H9 (cell line): ENCODE measurements around the gene TRNAU1AP. TPM values are rescaled to one million over a fixed set of nuclear protein-coding genes. Genes with fewer than 3 reads are reported as not detected.

Source experiments
- DNase-seq: peaks from one replicate; pipeline ENCODE4 v3.0.0-alpha.2; 2017
- H2AFZ ChIP-seq: one replicate; pipeline ENCODE4 v1.6.1; 2013; ENCODE audit warnings: mild to moderate bottlenecking, low read length, control low read depth, moderate library complexity
- H2AK5ac ChIP-seq: 2 replicates; pipeline ENCODE4 v1.6.1; 2013; ENCODE audit warnings: low read length, control low read depth, mixed read lengths; ENCODE audit not compliant: insufficient read length
- H2BK120ac ChIP-seq: one replicate; pipeline ENCODE4 v1.6.1; 2013; ENCODE audit warnings: low read depth, mild to moderate bottlenecking, low read length, control low read depth, inconsistent platforms; ENCODE audit not compliant: poor library complexity, severe bottlenecking
- H2BK12ac ChIP-seq: 2 replicates; pipeline ENCODE4 v1.6.1; 2013; ENCODE audit warnings: low read length, control low read depth, mixed read lengths, low read depth; ENCODE audit not compliant: insufficient read length
- H2BK15ac ChIP-seq: 2 replicates; pipeline ENCODE4 v1.6.1; 2013; ENCODE audit warnings: low read depth, low read length, control low read depth
- H2BK20ac ChIP-seq: one replicate; pipeline ENCODE4 v1.6.1; 2013; ENCODE audit warnings: low read depth, mild to moderate bottlenecking, low read length, control low read depth, inconsistent platforms; ENCODE audit not compliant: poor library complexity, severe bottlenecking
- H2BK5ac ChIP-seq: 2 replicates; pipeline ENCODE4 v1.6.1; 2013; ENCODE audit warnings: low read length, control low read depth, mixed read lengths; ENCODE audit not compliant: insufficient read length
- H3K14ac ChIP-seq: 2 replicates; pipeline ENCODE4 v1.6.1; 2013; ENCODE audit warnings: low read length, control low read depth; ENCODE audit not compliant: insufficient read depth
- H3K18ac ChIP-seq: 2 replicates; pipeline ENCODE4 v1.6.1; 2013; ENCODE audit warnings: low read depth, mild to moderate bottlenecking, mixed read lengths, low read length, control low read depth; ENCODE audit not compliant: insufficient read length
- H3K23ac ChIP-seq: 2 replicates; pipeline ENCODE4 v1.6.1; 2013; ENCODE audit warnings: low read length, control low read depth, mixed read lengths, low read depth; ENCODE audit not compliant: insufficient read length
- H3K23me2 ChIP-seq: 2 replicates; pipeline ENCODE4 v1.6.1; 2013; ENCODE audit warnings: low read depth, mild to moderate bottlenecking, mixed read lengths, low read length, control low read depth; ENCODE audit not compliant: insufficient read length, poor library complexity, severe bottlenecking
- H3K27ac ChIP-seq: 2 replicates; pipeline ENCODE4 v1.5.1; 2013; ENCODE audit warnings: low read length, control low read depth, mixed read lengths, low read depth; ENCODE audit not compliant: insufficient read length
- H3K27me3 ChIP-seq: 2 replicates; pipeline ENCODE4 v1.6.1; 2013; ENCODE audit warnings: low read length, control low read depth, inconsistent platforms; ENCODE audit not compliant: insufficient read depth
- H3K4ac ChIP-seq: 2 replicates; pipeline ENCODE4 v1.6.1; 2013; ENCODE audit warnings: low read depth, mild to moderate bottlenecking, control low read depth, inconsistent platforms, low read length, moderate library complexity
- H3K4me1 ChIP-seq: 2 replicates; pipeline ENCODE4 v1.6.1; 2013; ENCODE audit warnings: low read length, control low read depth, inconsistent platforms; ENCODE audit not compliant: insufficient read depth
- H3K4me2 ChIP-seq: 2 replicates; pipeline ENCODE4 v1.6.1; 2013; ENCODE audit warnings: low read length, control low read depth, mixed read lengths; ENCODE audit not compliant: insufficient read length, insufficient read depth
- H3K56ac ChIP-seq: 2 replicates; pipeline ENCODE4 v1.6.1; 2013; ENCODE audit warnings: low read depth, mild to moderate bottlenecking, mixed read lengths, low read length, control low read depth; ENCODE audit not compliant: insufficient read length
- H3K79me1 ChIP-seq: 2 replicates; pipeline ENCODE4 v1.6.1; 2013; ENCODE audit warnings: low read depth, mild to moderate bottlenecking, moderate library complexity, low read length, control low read depth, inconsistent platforms; ENCODE audit not compliant: insufficient read depth, poor library complexity, severe bottlenecking
- H3K79me2 ChIP-seq: 2 replicates; pipeline ENCODE4 v1.6.1; 2013; ENCODE audit warnings: low read length, control low read depth, inconsistent platforms; ENCODE audit not compliant: insufficient read depth
- H3K9ac ChIP-seq: 2 replicates; pipeline ENCODE4 v1.6.1; 2013; ENCODE audit warnings: low read length, control low read depth, mixed read lengths; ENCODE audit not compliant: insufficient read length; ENCODE audit errors: extremely low read depth
- H3K9me3 ChIP-seq: one replicate; pipeline ENCODE4 v1.6.1; 2013; ENCODE audit warnings: low read depth, low read length, inconsistent platforms; ENCODE audit not compliant: control insufficient read depth
- H3T11ph ChIP-seq: one replicate; pipeline ENCODE4 v1.6.1; 2013; ENCODE audit warnings: mild to moderate bottlenecking, low read length, control low read depth, inconsistent platforms
- H4K20me1 ChIP-seq: one replicate; pipeline ENCODE4 v1.6.1; 2013; ENCODE audit not compliant: control insufficient read depth, insufficient read length, insufficient read depth
- H4K5ac ChIP-seq: 2 replicates; pipeline ENCODE4 v1.6.1; 2013; ENCODE audit warnings: low read depth, mild to moderate bottlenecking, mixed read lengths, low read length, control low read depth; ENCODE audit not compliant: insufficient read length
- H4K8ac ChIP-seq: replicated peaks from 2 replicates; pipeline ENCODE4 v1.6.1; 2013; ENCODE audit warnings: low read length, control low read depth, mixed read lengths, low read depth; ENCODE audit not compliant: insufficient read length
- H4K91ac ChIP-seq: 2 replicates; pipeline ENCODE4 v1.6.1; 2013; ENCODE audit warnings: low read depth, mild to moderate bottlenecking, moderate library complexity, mixed read lengths, low read length, control low read depth; ENCODE audit not compliant: insufficient read length
- H3K27ac Mint-ChIP-seq, 3 experiments: 2 replicates in 2 of 3; 3 replicates in 1 of 3; pipeline ENCODE4 v1.8.0; 2020 to 2021; ENCODE audit warnings: mixed read lengths in 3 of 3, mild to moderate bottlenecking in 1 of 3, moderate library complexity in 1 of 3
- H3K27me3 Mint-ChIP-seq: 2 replicates; pipeline ENCODE4 v1.8.0; 2021; ENCODE audit warnings: low read depth, mild to moderate bottlenecking, moderate library complexity, mixed read lengths
- H3K36me3 Mint-ChIP-seq, 3 experiments: 2 replicates in 2 of 3; 3 replicates in 1 of 3; pipeline ENCODE4 v1.8.0; 2020 to 2021; ENCODE audit warnings: low read depth in 3 of 3, mixed read lengths in 3 of 3; ENCODE audit not compliant: insufficient read depth in 1 of 3
- H3K4me1 Mint-ChIP-seq, 2 experiments: 2 replicates each; pipeline ENCODE4 v1.8.0; 2020; ENCODE audit warnings: mixed read lengths in 2 of 2
- H3K4me3 Mint-ChIP-seq, 2 experiments: 2 replicates in 1 of 2; 3 replicates in 1 of 2; pipeline ENCODE4 v1.8.0; 2020 to 2021; ENCODE audit warnings: mild to moderate bottlenecking in 2 of 2, mixed read lengths in 2 of 2, moderate library complexity in 1 of 2
- H3K9me3 Mint-ChIP-seq, 2 experiments: 2 replicates in 1 of 2; 3 replicates in 1 of 2; pipeline ENCODE4 v1.8.0; 2020; ENCODE audit warnings: mild to moderate bottlenecking in 2 of 2, mixed read lengths in 2 of 2, moderate library complexity in 1 of 2
- WGBS: extraction: QIAGEN DNeasy Blood & Tissue Kit; methylation state at CpG from one replicate; pipeline ENCODE4 v1.1.7; 2013; ENCODE audit warnings: missing lambda C conversion rate, low lambda C conversion rate, mixed read lengths; ENCODE audit not compliant: insufficient read length; ENCODE audit errors: extremely low coverage; 5-methylcytosine and 5-hydroxymethylcytosine counted together
- total RNA-seq: library from RNA; stranded (reverse); gene quantifications from 2 replicates; pipeline ENCODE4 v1.2.1, GENCODE V29; 2021
- TF ChIP-seq, protein P1 (sequence below): fragments of 200-600 bp; sonication (generic); conservative IDR thresholded peaks from 3 replicates; pipeline ENCODE4 v1.8.0; 2021; ENCODE audit warnings: antibody characterized with exemption, mild to moderate bottlenecking

Gene TRNAU1AP
- total RNA-seq, 1 experiment from 2014 or later, result 45.0 TPM

DNA sequence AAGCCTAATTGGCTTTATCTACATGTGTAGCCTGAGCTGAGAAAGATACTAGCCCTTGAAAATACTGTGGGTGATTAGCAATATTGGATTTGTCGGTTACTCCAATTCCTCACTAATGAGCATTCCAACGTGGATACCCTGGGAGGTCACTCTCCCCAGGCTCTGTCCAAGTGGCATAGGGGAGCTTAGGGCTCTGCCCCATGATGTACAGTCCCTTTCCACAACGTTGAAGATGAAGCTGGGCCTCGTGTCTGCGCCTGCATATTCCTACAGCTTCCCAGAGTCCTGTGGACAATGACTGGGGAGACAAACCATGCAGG lies 44.5 kb upstream of the TRNAU1AP start:
- Histone ChIP-seq H3K23ac (no peak overlapping the region), H3K4ac (no peak overlapping the region), H3K79me2 (no peaks in the 10 kb centered on the region), H3K9me3 (no peaks in the 10 kb centered on the region), H3K23me2 (peaks cover 4% of the 10 kb centered on the region), H4K5ac (no peak overlapping the region), H2AFZ (no peak overlapping the region), H2BK20ac (no peak overlapping the region), H3K9ac (peak overlapping the region; percentile 99), H4K8ac (no peak overlapping the region), H3T11ph (no peak overlapping the region), H2BK5ac (no peak overlapping the region), H3K4me2 (peak overlapping the region; percentile 65), H2BK120ac (no peak overlapping the region), H2BK15ac (no peak overlapping the region), H3K14ac (0 out of 2 replicates have a peak overlapping the region, but pooled peaks have one; percentile 10), H3K4me1 (peaks cover 2% of the 10 kb centered on the region; the same call in 1 of the 2 replicates), H3K56ac (no peak overlapping the region), H3K79me1 (no peaks in the 10 kb centered on the region), H3K27me3 (no peaks in the 10 kb centered on the region), H2AK5ac (no peak overlapping the region), H3K27ac (peak overlapping the region; percentile 89), H2BK12ac (no peak overlapping the region), H3K18ac (peak overlapping the region; percentile 0), H4K20me1 (peaks cover 3% of the 10 kb centered on the region), H4K91ac (no peak overlapping the region)
- peaks cover 7 to 8% of the 10 kb centered on the region in 2 experiments for H3K9me3 Mint-ChIP-seq
- H3K27me3 Mint-ChIP-seq, result peaks cover 50% of the 10 kb centered on the region
- no peak for DNase-seq
- H3K4me1 Mint-ChIP-seq, result peaks cover 18 to 37% of the 10 kb centered on the region in 2 experiments
- H3K4me3 Mint-ChIP-seq, result peak overlapping the region; percentile 97
- TF ChIP-seq, protein P1, sequence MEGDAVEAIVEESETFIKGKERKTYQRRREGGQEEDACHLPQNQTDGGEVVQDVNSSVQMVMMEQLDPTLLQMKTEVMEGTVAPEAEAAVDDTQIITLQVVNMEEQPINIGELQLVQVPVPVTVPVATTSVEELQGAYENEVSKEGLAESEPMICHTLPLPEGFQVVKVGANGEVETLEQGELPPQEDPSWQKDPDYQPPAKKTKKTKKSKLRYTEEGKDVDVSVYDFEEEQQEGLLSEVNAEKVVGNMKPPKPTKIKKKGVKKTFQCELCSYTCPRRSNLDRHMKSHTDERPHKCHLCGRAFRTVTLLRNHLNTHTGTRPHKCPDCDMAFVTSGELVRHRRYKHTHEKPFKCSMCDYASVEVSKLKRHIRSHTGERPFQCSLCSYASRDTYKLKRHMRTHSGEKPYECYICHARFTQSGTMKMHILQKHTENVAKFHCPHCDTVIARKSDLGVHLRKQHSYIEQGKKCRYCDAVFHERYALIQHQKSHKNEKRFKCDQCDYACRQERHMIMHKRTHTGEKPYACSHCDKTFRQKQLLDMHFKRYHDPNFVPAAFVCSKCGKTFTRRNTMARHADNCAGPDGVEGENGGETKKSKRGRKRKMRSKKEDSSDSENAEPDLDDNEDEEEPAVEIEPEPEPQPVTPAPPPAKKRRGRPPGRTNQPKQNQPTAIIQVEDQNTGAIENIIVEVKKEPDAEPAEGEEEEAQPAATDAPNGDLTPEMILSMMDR, result no peak
- H3K27ac Mint-ChIP-seq, result peak overlapping the region; percentile 96 to 99 (median 99)
- no CpG with 5 or more reads among the region's 5 CpGs for WGBS
- peaks cover 67 to 76% (median 75%) of the 10 kb centered on the region in 3 experiments for H3K36me3 Mint-ChIP-seq
